ENCODE results near the gene HOXB7. TPM values are rescaled to one million over a fixed set of nuclear protein-coding genes. Genes with fewer than 3 reads are reported as not detected.

The HOXB7 gene
- total and polyA plus RNA-seq, 10 of the 15 experiments (the other 5 are each of a cell fraction or from before 2014, with no cell fraction given), result 2.8 to 7.4 (median 4.2) TPM

- in situ Hi-C loops (cut with MboI), result no loop called here
- ATAC-seq, result no peak
- no peak for DNase-seq (ENCODE audit: low read depth, low spot score)
- intact Hi-C loops (cut with micrococcal nuclease; ENCODE audit: unreplicated experiment), result no loop called here
- no peak overlapping the region for H3K4me2 ChIP-seq (ENCODE audit: control insufficient read depth, insufficient read depth)
- no peak for FAIRE-seq
- H3K4me3 ChIP-seq, result no peak overlapping the region
- H3K27ac ChIP-seq (ENCODE audit: control insufficient read depth, insufficient read depth), result no peak overlapping the region
- SMC1A ChIA-PET (ENCODE audit: uncharacterized antibody, unreplicated experiment), result no interaction called here
- H3K9ac ChIP-seq (ENCODE audit: control insufficient read depth, insufficient read depth, low read length), result no peak overlapping the region
- CTCF ChIA-PET, result no interaction called here
- no peak for TF ChIP-seq ZSCAN29 (IDR thresholded peaks at IDR 0.05)
- no peak overlapping the region for H2AFZ ChIP-seq (ENCODE audit: control insufficient read depth, low read depth, low read length)
- no peaks in the 10 kb centered on the region for H3K9me3 ChIP-seq (replicated peaks; ENCODE audit: control insufficient read depth, insufficient read depth, low read length)
- POLR2A ChIA-PET, result no interaction called here
- H3K79me2 ChIP-seq (ENCODE audit: control insufficient read depth, insufficient read depth, low read length), result no peaks in the 10 kb centered on the region
- WGBS (ENCODE audit: insufficient coverage, insufficient replicate concordance, low lambda C conversion rate, missing lambda C conversion rate), result 62% methylated on average over 15 of the region's 15 CpGs
- RAD21 ChIA-PET (ENCODE audit: unreplicated experiment), result interaction anchor here (0.6 to 1.2 kb wide), 2 partner anchors 145 to 502 kb away, joined by 3 read pairs; no protein-coding TSS in a partner anchor
- H3K27me3 ChIP-seq (replicated peaks in 1 of 2; ENCODE audit: control insufficient read depth in 2 of 2, insufficient read depth in 2 of 2, low read length in 1 of 2), result peaks cover 15 to 22% of the 10 kb centered on the region in 2 experiments
- peaks cover 17% of the 10 kb centered on the region for H3K4me1 ChIP-seq (ENCODE audit: control insufficient read depth, insufficient read depth, low read length)
- H3K36me3 ChIP-seq (ENCODE audit: control insufficient read depth in 2 of 2, insufficient read depth in 2 of 2, low read length in 1 of 2), result no peaks in the 10 kb centered on the region; a peak in 1 of 4 replicates
- H4K20me1 ChIP-seq (ENCODE audit: control insufficient read depth, insufficient read depth), result no peaks in the 10 kb centered on the region
- BruUV-seq (replicated peaks), result no TSS peak
Measured at GRCh38 chr17:48630925-48631692, 20.3 kb upstream of the HOXB7 start.

- WGBS (ENCODE audit: insufficient coverage, insufficient replicate concordance, low lambda C conversion rate, missing lambda C conversion rate), result 66% methylated on average over 15 of the region's 15 CpGs
- no peak for DNase-seq (ENCODE audit: low read depth, low spot score)
- in situ Hi-C loops (cut with MboI), result no loop called here
- Histone ChIP-seq H4K20me1 (ENCODE audit: control insufficient read depth, insufficient read depth) (no peaks in the 10 kb centered on the region), H3K79me2 (ENCODE audit: control insufficient read depth, insufficient read depth, low read length) (no peaks in the 10 kb centered on the region), H3K9me3 (replicated peaks; ENCODE audit: control insufficient read depth, insufficient read depth, low read length) (no peaks in the 10 kb centered on the region), H3K9ac (ENCODE audit: control insufficient read depth, insufficient read depth, low read length) (no peak overlapping the region), H3K4me1 (ENCODE audit: control insufficient read depth, insufficient read depth, low read length) (peaks cover 17% of the 10 kb centered on the region), H3K36me3 (ENCODE audit: control insufficient read depth in 2 of 2, insufficient read depth in 2 of 2, low read length in 1 of 2) (no peaks in the 10 kb centered on the region; a peak in 1 of 4 replicates), H3K4me2 (ENCODE audit: control insufficient read depth, insufficient read depth) (no peak overlapping the region), H3K4me3 (no peak overlapping the region), H2AFZ (ENCODE audit: control insufficient read depth, low read depth, low read length) (no peak overlapping the region), H3K27me3 (replicated peaks in 1 of 2; ENCODE audit: control insufficient read depth in 2 of 2, insufficient read depth in 2 of 2, low read length in 1 of 2) (peaks cover 18 to 21% of the 10 kb centered on the region in 2 experiments), H3K27ac (ENCODE audit: control insufficient read depth, insufficient read depth) (no peak overlapping the region)
- RAD21 ChIA-PET (ENCODE audit: unreplicated experiment), result no interaction called here
- SMC1A ChIA-PET (ENCODE audit: uncharacterized antibody, unreplicated experiment), result no interaction called here
- intact Hi-C loops (cut with micrococcal nuclease; ENCODE audit: unreplicated experiment), result no loop called here
- BruUV-seq (replicated peaks), result no TSS peak
- POLR2A ChIA-PET, result no interaction called here
- FAIRE-seq, result no peak
- no peak for ATAC-seq
- TF ChIP-seq IRF3 (IDR thresholded peaks at IDR 0.05) (no peak), STAT1 (conservative IDR thresholded peaks at IDR 0.05) (no peak), POLR2A (IDR thresholded peaks at IDR 0.05; ENCODE audit: low read depth, low read length) (no peak), MEF2A (IDR thresholded peaks at IDR 0.05; ENCODE audit: insufficient read depth, low read depth, low read length) (no peak), SMARCA5 (IDR thresholded peaks at IDR 0.05) (no peak), ETV6 (conservative IDR thresholded peaks at IDR 0.05 in 1 of 2, IDR thresholded peaks at IDR 0.05 in 1 of 2; ENCODE audit: borderline replicate concordance in 1 of 2, low read depth in 1 of 2) (no peak), NFXL1 (IDR thresholded peaks at IDR 0.05; ENCODE audit: borderline replicate concordance) (no peak)
- CTCF ChIA-PET, result interaction anchor here (1.4 to 1.7 kb wide), 2 partner anchors 17 to 23 kb away, joined by 3 to 4 read pairs; no protein-coding TSS in a partner anchor
Measured at GRCh38 chr17:48630009-48630924, 19.4 kb upstream of the HOXB7 start.

Measured in GM12878 (cell line).